ENCODE measurements around the gene ZNF496. TPM values are rescaled to one million over a fixed set of nuclear protein-coding genes. Genes with fewer than 3 reads are reported as not detected.

ZNF496 gene
- total RNA-seq, 1 experiment from 2014 or later, result 37.6 TPM

DNA sequence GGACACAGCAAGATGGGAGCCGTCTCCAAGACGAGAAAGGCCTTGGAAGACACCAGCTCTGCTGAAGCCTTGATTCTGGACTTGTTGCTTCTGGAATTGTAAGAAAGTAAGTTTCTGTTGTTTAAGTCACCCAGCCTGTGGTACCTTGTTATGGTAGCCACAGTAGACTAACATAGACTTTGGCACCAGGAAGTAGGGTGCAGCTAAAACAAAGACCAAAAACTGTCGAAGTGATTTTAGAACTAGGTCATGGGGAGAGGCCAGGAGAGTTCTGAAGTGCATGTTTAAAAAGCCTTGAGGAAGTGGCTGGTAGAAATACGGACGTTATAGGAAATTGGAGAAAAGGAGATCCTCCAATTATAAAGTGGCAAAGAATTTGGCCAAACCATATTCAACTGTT lies 28.5 kb downstream of the ZNF496 start:
- Histone ChIP-seq H4K20me1 (ENCODE audit: insufficient read depth) (no peaks in the 10 kb centered on the region), H3K79me2 (ENCODE audit: low read depth) (no peaks in the 10 kb centered on the region), H3K4me2 (no peak overlapping the region), H3K27me3 (ENCODE audit: insufficient read depth, low read depth) (no peaks in the 10 kb centered on the region), H3K36me3 (ENCODE audit: low read depth) (no peaks in the 10 kb centered on the region), H3K4me3 (no peak overlapping the region), H3K27ac (no peak overlapping the region), H3K4me1 (replicated peaks; ENCODE audit: insufficient read depth) (no peaks in the 10 kb centered on the region), H3K9me2 (ENCODE audit: insufficient read depth) (no peaks in the 10 kb centered on the region), H3F3A (ENCODE audit: insufficient read depth, low read depth) (no peaks in the 10 kb centered on the region), H2AFZ (no peak overlapping the region), H3K9me3 (ENCODE audit: insufficient read depth, low read depth) (no peaks in the 10 kb centered on the region)
- no peak for DNase-seq
- intact Hi-C loops (cut with micrococcal nuclease; ENCODE audit: unreplicated experiment), result no loop called here
- ChIA-PET CTCF (no interaction called here), POLR2A (ENCODE audit: unreplicated experiment) (no interaction called here)
- BruUV-seq (replicated peaks), result no TSS peak
- no peak for TF ChIP-seq CTCF (conservative IDR thresholded peaks at IDR 0.05)
- no peak for TF ChIP-seq EZH2 (IDR thresholded peaks at IDR 0.05; ENCODE audit: low read depth)

- no peaks in the 10 kb centered on the region for H3F3A ChIP-seq (ENCODE audit: insufficient read depth, low read depth)
- H2AFZ ChIP-seq, result no peak overlapping the region
- H3K79me2 ChIP-seq (ENCODE audit: low read depth), result no peaks in the 10 kb centered on the region
- POLR2A ChIA-PET (ENCODE audit: unreplicated experiment), result no interaction called here
- no peaks in the 10 kb centered on the region for H3K9me3 ChIP-seq (ENCODE audit: insufficient read depth, low read depth)
- H3K27ac ChIP-seq, result no peak overlapping the region
- intact Hi-C loops (cut with micrococcal nuclease; ENCODE audit: unreplicated experiment), result no loop called here
- TF ChIP-seq EZH2 (IDR thresholded peaks at IDR 0.05; ENCODE audit: low read depth) (no peak), CTCF (conservative IDR thresholded peaks at IDR 0.05) (no peak)
- no peak for DNase-seq
- no peaks in the 10 kb centered on the region for H3K27me3 ChIP-seq (ENCODE audit: insufficient read depth, low read depth)
- no peaks in the 10 kb centered on the region for H3K9me2 ChIP-seq (ENCODE audit: insufficient read depth)
- H4K20me1 ChIP-seq (ENCODE audit: insufficient read depth), result no peaks in the 10 kb centered on the region
- H3K4me3 ChIP-seq, result no peak overlapping the region
- H3K36me3 ChIP-seq (ENCODE audit: low read depth), result no peaks in the 10 kb centered on the region
- BruUV-seq (replicated peaks), result no TSS peak
- CTCF ChIA-PET, result no interaction called here
- H3K4me2 ChIP-seq, result no peak overlapping the region
- H3K4me1 ChIP-seq (replicated peaks; ENCODE audit: insufficient read depth), result no peaks in the 10 kb centered on the region
These were observed 30.5 kb downstream of the ZNF496 start for GRCh38 chr1:247301176-247301540.

GRCh38 chr1:247300491-247301175 lies 31.0 kb downstream of the ZNF496 start:
- TF ChIP-seq CTCF (conservative IDR thresholded peaks at IDR 0.05) (no peak), EZH2 (IDR thresholded peaks at IDR 0.05; ENCODE audit: low read depth) (no peak)
- DNase-seq, result no peak
- Histone ChIP-seq H3K9me3 (ENCODE audit: insufficient read depth, low read depth) (no peaks in the 10 kb centered on the region), H3F3A (ENCODE audit: insufficient read depth, low read depth) (no peaks in the 10 kb centered on the region), H3K4me2 (no peak overlapping the region), H2AFZ (no peak overlapping the region), H3K79me2 (ENCODE audit: low read depth) (no peaks in the 10 kb centered on the region), H3K36me3 (ENCODE audit: low read depth) (no peaks in the 10 kb centered on the region), H3K27ac (no peak overlapping the region), H4K20me1 (ENCODE audit: insufficient read depth) (no peaks in the 10 kb centered on the region), H3K9me2 (ENCODE audit: insufficient read depth) (no peaks in the 10 kb centered on the region), H3K27me3 (ENCODE audit: insufficient read depth, low read depth) (no peaks in the 10 kb centered on the region), H3K4me1 (replicated peaks; ENCODE audit: insufficient read depth) (no peaks in the 10 kb centered on the region), H3K4me3 (no peak overlapping the region)
- intact Hi-C loops (cut with micrococcal nuclease; ENCODE audit: unreplicated experiment), result no loop called here
- ChIA-PET POLR2A (ENCODE audit: unreplicated experiment) (no interaction called here), CTCF (no interaction called here)
- no TSS peak for BruUV-seq (replicated peaks)
